ENCODE measurements around the gene NFIB. TPM values are rescaled to one million over a fixed set of nuclear protein-coding genes. Genes with fewer than 3 reads are reported as not detected.

Gene NFIB
- total RNA-seq, 1 donor from 2014 or later, result 76.4 TPM

DNA sequence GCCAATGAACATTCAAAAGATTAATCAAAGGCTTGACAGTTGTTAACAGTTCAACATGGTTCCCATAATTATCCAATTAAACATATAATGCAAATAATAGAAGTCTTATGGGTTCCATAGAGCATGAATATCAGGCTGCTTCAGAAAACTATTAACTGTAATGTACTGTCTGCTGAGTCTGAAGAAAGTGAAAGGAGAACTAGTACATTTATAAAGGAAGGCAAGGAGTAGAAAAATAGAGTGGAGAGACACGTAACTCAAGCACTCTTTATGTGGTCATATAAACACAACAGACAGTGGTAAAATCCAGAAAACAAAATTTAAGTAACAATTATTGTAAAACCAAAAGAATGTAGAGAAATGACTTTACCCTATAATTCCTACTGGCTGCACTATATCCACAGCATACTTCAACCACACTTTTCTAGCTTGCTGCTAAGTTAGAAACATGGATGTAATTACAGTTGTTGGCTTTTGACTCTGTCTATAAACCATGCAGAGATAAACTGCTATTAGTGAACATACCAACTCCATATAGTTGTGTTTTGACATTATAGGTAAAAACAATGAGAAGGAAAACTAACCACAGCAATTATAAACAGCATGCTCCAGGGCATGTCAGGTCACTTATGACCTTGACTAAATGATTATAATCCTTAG lies 32.7 kb downstream of the NFIB start:
- Mint-ChIP-seq H3K27me3 (no peaks in the 10 kb centered on the region), H3K4me3 (no peak overlapping the region), H3K4me1 (ENCODE audit: unreplicated experiment) (peaks cover 58% of the 10 kb centered on the region), H3K27ac (no peak overlapping the region), H3K9me3 (no peaks in the 10 kb centered on the region), H3K36me3 (peaks cover 24% of the 10 kb centered on the region)
- DNase-seq (ENCODE audit: extremely low spot score, unreplicated experiment), result no peak
- TF ChIP-seq, protein P1, sequence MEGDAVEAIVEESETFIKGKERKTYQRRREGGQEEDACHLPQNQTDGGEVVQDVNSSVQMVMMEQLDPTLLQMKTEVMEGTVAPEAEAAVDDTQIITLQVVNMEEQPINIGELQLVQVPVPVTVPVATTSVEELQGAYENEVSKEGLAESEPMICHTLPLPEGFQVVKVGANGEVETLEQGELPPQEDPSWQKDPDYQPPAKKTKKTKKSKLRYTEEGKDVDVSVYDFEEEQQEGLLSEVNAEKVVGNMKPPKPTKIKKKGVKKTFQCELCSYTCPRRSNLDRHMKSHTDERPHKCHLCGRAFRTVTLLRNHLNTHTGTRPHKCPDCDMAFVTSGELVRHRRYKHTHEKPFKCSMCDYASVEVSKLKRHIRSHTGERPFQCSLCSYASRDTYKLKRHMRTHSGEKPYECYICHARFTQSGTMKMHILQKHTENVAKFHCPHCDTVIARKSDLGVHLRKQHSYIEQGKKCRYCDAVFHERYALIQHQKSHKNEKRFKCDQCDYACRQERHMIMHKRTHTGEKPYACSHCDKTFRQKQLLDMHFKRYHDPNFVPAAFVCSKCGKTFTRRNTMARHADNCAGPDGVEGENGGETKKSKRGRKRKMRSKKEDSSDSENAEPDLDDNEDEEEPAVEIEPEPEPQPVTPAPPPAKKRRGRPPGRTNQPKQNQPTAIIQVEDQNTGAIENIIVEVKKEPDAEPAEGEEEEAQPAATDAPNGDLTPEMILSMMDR (conservative IDR thresholded peaks at IDR 0.05), result no peak

DNA sequence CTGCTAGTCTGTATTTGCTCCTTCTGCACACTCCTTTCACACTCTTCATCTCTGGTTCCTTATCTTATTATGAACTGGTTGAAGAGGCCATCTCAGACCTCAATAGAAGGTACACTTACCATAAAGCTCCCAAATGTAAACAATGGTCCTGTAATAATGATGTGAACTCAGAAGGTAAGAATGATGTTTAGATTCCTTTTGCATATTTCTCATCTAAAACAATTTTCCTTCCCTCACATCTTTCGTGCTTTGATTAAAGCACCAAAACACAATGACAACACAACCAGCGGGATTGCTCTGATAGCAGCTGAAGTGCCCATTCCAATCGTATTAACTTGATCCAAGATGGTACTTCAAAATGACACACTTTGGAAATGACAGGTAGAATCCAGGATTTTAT lies 34.3 kb downstream of the NFIB start:
- H3K27me3 Mint-ChIP-seq, result no peaks in the 10 kb centered on the region
- peaks cover 69% of the 10 kb centered on the region for H3K4me1 Mint-ChIP-seq (ENCODE audit: unreplicated experiment)
- DNase-seq (ENCODE audit: extremely low spot score, unreplicated experiment), result no peak

DNA sequence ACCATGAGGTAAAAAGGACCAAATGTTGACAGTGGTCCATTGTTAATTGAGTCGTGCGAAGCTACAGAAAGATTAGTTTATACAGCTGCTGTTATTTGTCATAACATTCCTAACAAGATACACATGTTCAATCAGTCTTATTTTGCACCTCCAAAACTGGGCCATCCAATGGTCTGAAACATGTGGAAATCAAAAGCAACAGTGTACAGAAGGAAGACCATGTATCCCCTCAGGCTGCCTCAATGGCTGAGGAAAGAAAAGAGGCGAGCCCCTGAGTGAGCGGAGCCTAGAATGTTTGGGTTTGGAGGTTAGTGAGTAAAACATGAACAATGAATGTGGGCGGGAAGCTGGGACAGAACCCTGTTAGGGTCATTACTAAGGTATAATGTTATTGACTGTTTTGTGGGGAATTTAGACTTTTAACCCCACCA lies 35.6 kb downstream of the NFIB start:
- H3K27ac Mint-ChIP-seq, result no peak overlapping the region
- TF ChIP-seq, protein P1 (conservative IDR thresholded peaks at IDR 0.05), result no peak
- H3K9me3 Mint-ChIP-seq, result no peaks in the 10 kb centered on the region

More for the DNA sequence above, 34.3 kb downstream of the NFIB start:
- H3K36me3 Mint-ChIP-seq, result peaks cover 23% of the 10 kb centered on the region
- no peak overlapping the region for H3K4me3 Mint-ChIP-seq
- H3K9me3 Mint-ChIP-seq, result no peaks in the 10 kb centered on the region
- TF ChIP-seq, protein P1 (conservative IDR thresholded peaks at IDR 0.05), result no peak
- no peak overlapping the region for H3K27ac Mint-ChIP-seq

DNA sequence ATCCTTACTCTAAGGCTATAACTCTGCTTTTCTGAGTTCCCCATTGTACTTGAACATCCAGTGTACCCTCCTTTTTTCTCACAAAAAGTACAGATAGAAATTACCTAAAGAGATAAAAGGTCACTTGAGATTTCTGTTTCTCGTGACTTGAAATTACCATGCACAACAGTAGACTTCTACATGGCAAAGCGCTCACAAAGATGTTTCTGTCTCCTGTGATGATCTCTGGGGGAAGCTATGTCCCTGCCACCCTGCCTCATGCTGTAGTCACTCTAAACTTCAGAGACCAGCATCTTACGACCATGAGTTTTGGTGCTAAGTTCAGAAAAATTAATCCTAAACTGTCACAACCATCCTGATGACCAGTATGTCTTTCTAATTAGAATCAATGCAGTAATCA lies 36.2 kb downstream of the NFIB start:
- no peak for DNase-seq (ENCODE audit: extremely low spot score, unreplicated experiment)
- no peak overlapping the region for H3K27ac Mint-ChIP-seq

More for the DNA sequence above, 35.6 kb downstream of the NFIB start:
- no peak for DNase-seq (ENCODE audit: extremely low spot score, unreplicated experiment)
- H3K36me3 Mint-ChIP-seq, result peaks cover 18% of the 10 kb centered on the region
- peaks cover 76% of the 10 kb centered on the region for H3K4me1 Mint-ChIP-seq (ENCODE audit: unreplicated experiment)
- no peak overlapping the region for H3K4me3 Mint-ChIP-seq
- H3K27me3 Mint-ChIP-seq, result no peaks in the 10 kb centered on the region

DNA sequence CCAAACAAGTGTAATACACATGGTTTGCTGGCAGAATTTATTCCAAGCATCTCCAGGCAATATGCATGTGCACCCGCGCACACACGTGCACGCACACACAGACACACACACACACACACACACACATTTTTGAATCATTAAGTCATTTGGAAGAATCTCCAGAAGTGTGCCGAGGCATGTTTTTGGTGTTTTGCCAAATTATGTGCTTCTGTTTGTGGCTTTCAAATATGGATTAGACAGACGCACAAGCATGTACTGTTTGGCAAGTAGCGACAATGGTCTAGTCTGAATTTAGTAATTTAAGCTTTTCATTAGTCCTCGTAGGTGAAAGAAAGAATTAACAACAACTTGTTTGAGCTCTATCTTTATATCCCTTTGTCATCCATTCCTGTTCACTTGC lies 36.7 kb downstream of the NFIB start:
- peak overlapping the region; percentile 47 for H3K27ac Mint-ChIP-seq
- no peak for DNase-seq (ENCODE audit: extremely low spot score, unreplicated experiment)
- no peak overlapping the region for H3K4me3 Mint-ChIP-seq

More for the DNA sequence above, 36.2 kb downstream of the NFIB start:
- Mint-ChIP-seq H3K4me1 (ENCODE audit: unreplicated experiment) (peaks cover 77% of the 10 kb centered on the region), H3K4me3 (no peak overlapping the region), H3K9me3 (no peaks in the 10 kb centered on the region), H3K36me3 (peaks cover 15% of the 10 kb centered on the region), H3K27me3 (no peaks in the 10 kb centered on the region)
- TF ChIP-seq, protein P1 (conservative IDR thresholded peaks at IDR 0.05), result no peak

More for the DNA sequence above, 36.7 kb downstream of the NFIB start:
- TF ChIP-seq, protein P1 (conservative IDR thresholded peaks at IDR 0.05), result no peak
- Mint-ChIP-seq H3K27me3 (no peaks in the 10 kb centered on the region), H3K9me3 (no peaks in the 10 kb centered on the region), H3K4me1 (ENCODE audit: unreplicated experiment) (peaks cover 81% of the 10 kb centered on the region), H3K36me3 (peaks cover 15% of the 10 kb centered on the region)
